Skeletal muscle cell (primary cell): Measurements from ENCODE around the gene CFDP1.

ENCODE experiments used
- DNase-seq: peaks from one replicate; pipeline ENCODE4 v3.0.0-alpha.2; 2010; ENCODE audit warnings: low read depth
- H3K4me3 ChIP-seq: 2 replicates; pipeline ENCODE4 v1.5.1; 2011; ENCODE audit warnings: low read depth, mild to moderate bottlenecking, control low read depth, low read length, moderate library complexity

The CFDP1 gene

GRCh38 chr16:75379339-75379738, 54.0 kb downstream of the CFDP1 start:
- H3K4me3 ChIP-seq = no peak overlapping the region
- no peak for DNase-seq

GRCh38 chr16:75378616-75379015, 54.7 kb downstream of the CFDP1 start:
- DNase-seq = no peak
- no peak overlapping the region for H3K4me3 ChIP-seq

GRCh38 chr16:75377729-75378386, 55.4 kb downstream of the CFDP1 start:
- no peak overlapping the region for H3K4me3 ChIP-seq
- DNase-seq = peak; percentile 94

- no peak for DNase-seq
- H3K4me3 ChIP-seq = no peak overlapping the region
These were observed 56.7 kb downstream of the CFDP1 start for GRCh38 chr16:75376475-75377161.

GRCh38 chr16:75374388-75374787, 58.9 kb downstream of the CFDP1 start:
- no peak overlapping the region for H3K4me3 ChIP-seq
- DNase-seq = no peak

GRCh38 chr16:75372236-75372856, 61.0 kb downstream of the CFDP1 start:
- peak; percentile 6 for DNase-seq
- H3K4me3 ChIP-seq = no peak overlapping the region

GRCh38 chr16:75371171-75371570, 62.1 kb downstream of the CFDP1 start:
- no peak for DNase-seq
- H3K4me3 ChIP-seq = no peak overlapping the region

- DNase-seq = no peak
- no peak overlapping the region for H3K4me3 ChIP-seq
These were observed 69.0 kb downstream of the CFDP1 start for GRCh38 chr16:75364286-75364791.

GRCh38 chr16:75362846-75363245, 70.5 kb downstream of the CFDP1 start:
- DNase-seq = no peak
- no peak overlapping the region for H3K4me3 ChIP-seq

GRCh38 chr16:75361936-75362335, 71.4 kb downstream of the CFDP1 start:
- H3K4me3 ChIP-seq = no peak overlapping the region
- DNase-seq = no peak

GRCh38 chr16:75354170-75354569, 79.1 kb downstream of the CFDP1 start:
- no peak overlapping the region for H3K4me3 ChIP-seq
- no peak for DNase-seq

- peak; percentile 44 for DNase-seq
- no peak overlapping the region for H3K4me3 ChIP-seq
These were observed 82.1 kb downstream of the CFDP1 start for GRCh38 chr16:75351183-75351582.

- no peak for DNase-seq
- H3K4me3 ChIP-seq = no peak overlapping the region
These were observed 87.6 kb downstream of the CFDP1 start for GRCh38 chr16:75345711-75346110.

GRCh38 chr16:75343941-75344340, 89.4 kb downstream of the CFDP1 start:
- H3K4me3 ChIP-seq = no peak overlapping the region
- DNase-seq = no peak

- no peak overlapping the region for H3K4me3 ChIP-seq
- DNase-seq = no peak
These were observed 90.0 kb downstream of the CFDP1 start for GRCh38 chr16:75343286-75343685.

GRCh38 chr16:75342308-75342811, 90.9 kb downstream of the CFDP1 start:
- DNase-seq = peak; percentile 73
- H3K4me3 ChIP-seq = no peak overlapping the region

GRCh38 chr16:75341564-75342307, 91.6 kb downstream of the CFDP1 start:
- H3K4me3 ChIP-seq = no peak overlapping the region
- no peak for DNase-seq

- no peak overlapping the region for H3K4me3 ChIP-seq
- no peak for DNase-seq
These were observed 92.4 kb downstream of the CFDP1 start for GRCh38 chr16:75340741-75341491.

- H3K4me3 ChIP-seq = no peak overlapping the region
- DNase-seq = no peak
These were observed 95.9 kb downstream of the CFDP1 start for GRCh38 chr16:75337430-75337829.
